ENCODE data around the gene MLIP.

GRCh38 chr6:54244430-54244829 lies 133.2 kb downstream of the MLIP start:
- TF ChIP-seq POLR2A (IDR thresholded peaks at IDR 0.05) (no peak), CTCF (IDR thresholded peaks at IDR 0.05) (peak in 3 of 4 experiments; percentile 13 to 46 (median 19)), POLR2AphosphoS5 (IDR thresholded peaks at IDR 0.05) (no peak)

All from gastroesophageal sphincter (tissue), 3 donors.